Activated CD4-positive, alpha-beta T cell treated with anti-CD3 and anti-CD28 coated beads for 24 hours (primary cell): ENCODE measurements around the gene GLDN.

Experiments
- DNase-seq, 2 donors: peaks; one replicate each; pipeline ENCODE4 v3.0.0-alpha.2; 2020; ENCODE audit warnings: low read depth in 2 of 2

GLDN gene

GRCh38 chr15:51322621-51323296 is 18.7 kb upstream of the GLDN start:
- DNase-seq, result no peak

- DNase-seq, result no peak
These were observed 17.7 kb upstream of the GLDN start for GRCh38 chr15:51323749-51324148.

GRCh38 chr15:51325167-51325566 is 16.3 kb upstream of the GLDN start:
- no peak for DNase-seq

GRCh38 chr15:51327081-51327480 is 14.4 kb upstream of the GLDN start:
- DNase-seq, result no peak

- no peak for DNase-seq
These were observed 12.5 kb upstream of the GLDN start for GRCh38 chr15:51328926-51329325.

GRCh38 chr15:51331141-51331540 is 10.3 kb upstream of the GLDN start:
- no peak for DNase-seq

- no peak for DNase-seq
These were observed 9.0 kb upstream of the GLDN start for GRCh38 chr15:51332206-51333147.

- no peak for DNase-seq
These were observed 7.9 kb upstream of the GLDN start for GRCh38 chr15:51333571-51333970.

- DNase-seq, result no peak
These were observed 7.4 kb upstream of the GLDN start for GRCh38 chr15:51334011-51334451.

GRCh38 chr15:51335087-51335486 is 6.4 kb upstream of the GLDN start:
- no peak for DNase-seq

- no peak for DNase-seq
These were observed 5.7 kb upstream of the GLDN start for GRCh38 chr15:51335538-51336410.

GRCh38 chr15:51338496-51338895 is 3.0 kb upstream of the GLDN start, which contains the start of gene CYP19A1:
Gene CYP19A1, minus strand, starts transcription at chr15:51338596. Its CDS starts 95,684 bp downstream, at chr15:51242912.
- no peak for DNase-seq

GRCh38 chr15:51342227-51342999 is 958 bp downstream of the GLDN start:
- DNase-seq, result no peak

GRCh38 chr15:51343466-51343865 is 2.0 kb downstream of the GLDN start:
- no peak for DNase-seq

- no peak for DNase-seq
These were observed 4.7 kb downstream of the GLDN start for GRCh38 chr15:51346136-51346535.

GRCh38 chr15:51348688-51349087 is 7.2 kb downstream of the GLDN start:
- DNase-seq, result no peak

- no peak for DNase-seq
These were observed 7.8 kb downstream of the GLDN start for GRCh38 chr15:51349156-51349844.

- DNase-seq, result no peak
These were observed 9.3 kb downstream of the GLDN start for GRCh38 chr15:51350723-51351122.

GRCh38 chr15:51353976-51354375 is 12.5 kb downstream of the GLDN start:
- no peak for DNase-seq

GRCh38 chr15:51355096-51355495 is 13.6 kb downstream of the GLDN start:
- no peak for DNase-seq
